HuH-7.5 (cell line): ENCODE results near the gene NAGS.
"Not testable (repeated sequence)": the region's sequence is repeated elsewhere in the genome, so short reads cannot be mapped to it uniquely, and the experiment has no call there.

Source experiments
- DNase-seq: peaks from one replicate; pipeline ENCODE4 v3.0.0; 2011; ENCODE audit warnings: low spot score

The NAGS gene

GRCh38 chr17:44007346-44008204 is 3.2 kb downstream of the NAGS start:
- no peak for DNase-seq

- DNase-seq = no peak
These were observed 3.9 kb downstream of the NAGS start for GRCh38 chr17:44008205-44008909.

GRCh38 chr17:44010966-44011647 is 6.7 kb downstream of the NAGS start:
- DNase-seq = no peak

- no peak for DNase-seq
These were observed 7.5 kb downstream of the NAGS start for GRCh38 chr17:44011876-44012275.

GRCh38 chr17:44012391-44012790 is 8.0 kb downstream of the NAGS start:
- no peak for DNase-seq

- DNase-seq = no peak
These were observed 8.5 kb downstream of the NAGS start for GRCh38 chr17:44012874-44013273.

GRCh38 chr17:44014133-44014436 is 9.7 kb downstream of the NAGS start:
- DNase-seq = no peak

- peak; percentile 91 for DNase-seq
These were observed 10.2 kb downstream of the NAGS start, which contains the start of gene TMEM101 for GRCh38 chr17:44014437-44015172. Gene TMEM101, minus strand, starts transcription at chr17:44014963. Its CDS starts 11 bp downstream, at chr17:44014952.

- not testable (repeated sequence) for DNase-seq
These were observed 16.8 kb downstream of the NAGS start for GRCh38 chr17:44021227-44021626.

- no peak for DNase-seq
These were observed 17.8 kb downstream of the NAGS start for GRCh38 chr17:44022246-44022645.

- no peak for DNase-seq
These were observed 19.3 kb downstream of the NAGS start for GRCh38 chr17:44023545-44024270.

- DNase-seq = no peak
These were observed 19.8 kb downstream of the NAGS start for GRCh38 chr17:44024271-44024663.

- DNase-seq = no peak
These were observed 20.4 kb downstream of the NAGS start for GRCh38 chr17:44024853-44025252.

GRCh38 chr17:44029736-44030135 is 25.3 kb downstream of the NAGS start:
- no peak for DNase-seq

- no peak for DNase-seq
These were observed 26.1 kb downstream of the NAGS start for GRCh38 chr17:44030482-44030881.

- DNase-seq = no peak
These were observed 29.5 kb downstream of the NAGS start for GRCh38 chr17:44033861-44034408.

GRCh38 chr17:44034688-44035087 is 30.3 kb downstream of the NAGS start:
- not testable (repeated sequence) for DNase-seq

- DNase-seq = no peak
These were observed 33.0 kb downstream of the NAGS start for GRCh38 chr17:44037471-44037870.

- no peak for DNase-seq
These were observed 34.2 kb downstream of the NAGS start for GRCh38 chr17:44038604-44039011.

- DNase-seq = no peak
These were observed 35.6 kb downstream of the NAGS start for GRCh38 chr17:44039829-44040635.
